NOMO-1 treated with DMSO at 0.1 percent for 48 hours (cell line): ENCODE measurements around the gene GNG2.

ENCODE experiments used
- DNase-seq: peaks from one replicate; lab custom pipeline; 2025; ENCODE audit not compliant: unreplicated experiment; lab: John Stamatoyannopoulos, UW

Gene GNG2

GRCh38 chr14:51860164-51860824 lies at the start of gene GNG2:
Gene GNG2, plus strand, starts transcription at chr14:51860612. Its CDS starts 90,067 bp downstream, at chr14:51950679.
- DNase-seq: peak; percentile 84

GRCh38 chr14:51811706-51812105 lies 48.7 kb upstream of the GNG2 start:
- no peak for DNase-seq

- no peak for DNase-seq
Measured at GRCh38 chr14:51816031-51816430, 44.4 kb upstream of the GNG2 start.

- no peak for DNase-seq
Measured at GRCh38 chr14:51817326-51817725, 43.1 kb upstream of the GNG2 start.

- no peak for DNase-seq
Measured at GRCh38 chr14:51818748-51819380, 41.5 kb upstream of the GNG2 start.

GRCh38 chr14:51821822-51822221 lies 38.6 kb upstream of the GNG2 start:
- no peak for DNase-seq

GRCh38 chr14:51822499-51822898 lies 37.9 kb upstream of the GNG2 start:
- DNase-seq: no peak

- no peak for DNase-seq
Measured at GRCh38 chr14:51823706-51824105, 36.7 kb upstream of the GNG2 start.

- no peak for DNase-seq
Measured at GRCh38 chr14:51824191-51824590, 36.2 kb upstream of the GNG2 start.

- no peak for DNase-seq
Measured at GRCh38 chr14:51825926-51826325, 34.5 kb upstream of the GNG2 start.

- DNase-seq: peak; percentile 74
Measured at GRCh38 chr14:51828017-51828797, 32.2 kb upstream of the GNG2 start.

- DNase-seq: no peak
Measured at GRCh38 chr14:51834240-51834639, 26.2 kb upstream of the GNG2 start.

- no peak for DNase-seq
Measured at GRCh38 chr14:51836417-51836816, 24.0 kb upstream of the GNG2 start.

GRCh38 chr14:51844081-51844881 lies 16.1 kb upstream of the GNG2 start:
- DNase-seq: peak; percentile 39

GRCh38 chr14:51845811-51846210 lies 14.6 kb upstream of the GNG2 start:
- DNase-seq: peak; percentile 42

GRCh38 chr14:51846631-51847488 lies 13.6 kb upstream of the GNG2 start:
- peak; percentile 99 for DNase-seq

- no peak for DNase-seq
Measured at GRCh38 chr14:51847489-51847796, 13.0 kb upstream of the GNG2 start.

GRCh38 chr14:51848120-51848519 lies 12.3 kb upstream of the GNG2 start:
- no peak for DNase-seq

GRCh38 chr14:51849097-51849496 lies 11.3 kb upstream of the GNG2 start:
- no peak for DNase-seq

- no peak for DNase-seq
Measured at GRCh38 chr14:51850651-51851050, 9.8 kb upstream of the GNG2 start.
